Ishikawa (cell line): ENCODE measurements around the gene CDC25A.

Experiments
- CREB1 ChIP-seq: IDR thresholded peaks from 2 replicates; pipeline ENCODE4 v1.6.1; 2012; ENCODE audit warnings: low read depth
- EGR1 ChIP-seq: IDR thresholded peaks from 2 replicates; pipeline ENCODE4 v1.6.1; 2012
- MAX ChIP-seq: IDR thresholded peaks from 2 replicates; pipeline ENCODE4 v1.6.1; 2012
- NFIC ChIP-seq: IDR thresholded peaks from 2 replicates; pipeline ENCODE4 v1.6.1; 2012
- RAD21 ChIP-seq: IDR thresholded peaks from 2 replicates; pipeline ENCODE4 v1.6.1; 2012; ENCODE audit warnings: low read depth
- TAF1 ChIP-seq: IDR thresholded peaks from 2 replicates; pipeline ENCODE4 v1.6.1; 2012; ENCODE audit warnings: low read depth, mild to moderate bottlenecking
- TEAD4 ChIP-seq: IDR thresholded peaks from 2 replicates; pipeline ENCODE4 v1.6.1; 2012
- YY1 ChIP-seq: IDR thresholded peaks from 2 replicates; pipeline ENCODE4 v1.6.1; 2012; ENCODE audit warnings: low read depth

- TF ChIP-seq CREB1 (no peak), TAF1 (no peak), TEAD4 (no peak), NFIC (no peak), EGR1 (no peak), MAX (no peak), RAD21 (no peak), YY1 (no peak)
Measured at GRCh38 chr3:48128774-48129173, 59.4 kb downstream of the CDC25A start.
